ENCODE measurements around the gene NCR1.
A peak's percentile ranks its signal among the peaks of the same experiment; 100 is the strongest.
"Not testable (repeated sequence)": the region's sequence is repeated elsewhere in the genome, so short reads cannot be mapped to it uniquely, and the experiment has no call there.

The NCR1 gene

DNA sequence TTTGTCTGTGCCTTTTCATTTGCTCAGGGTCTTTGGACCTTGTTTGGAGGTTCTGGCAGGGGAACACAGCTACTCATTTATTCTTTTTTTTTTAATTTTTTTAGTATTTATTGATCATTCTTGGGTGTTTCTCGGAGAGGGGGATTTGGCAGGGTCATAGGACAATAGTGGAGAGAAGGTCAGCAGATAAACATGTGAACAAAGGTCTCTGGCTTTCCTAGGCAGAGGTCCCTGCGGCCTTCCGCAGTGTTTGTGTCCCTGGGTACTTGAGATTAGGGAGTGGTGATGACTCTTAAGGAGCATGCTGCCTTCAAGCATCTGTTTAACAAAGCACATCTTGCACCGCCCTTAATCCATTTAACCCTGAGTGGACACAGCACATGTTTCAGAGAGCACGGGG lies 2.0 kb downstream of the NCR1 start:
- not testable (repeated sequence) for DNase-seq (ENCODE audit: low spot score)

- peak; percentile 11 for DNase-seq (ENCODE audit: low spot score)
Observed at GRCh38 chr19:54916822-54917221, 10.9 kb downstream of the NCR1 start.

DNA sequence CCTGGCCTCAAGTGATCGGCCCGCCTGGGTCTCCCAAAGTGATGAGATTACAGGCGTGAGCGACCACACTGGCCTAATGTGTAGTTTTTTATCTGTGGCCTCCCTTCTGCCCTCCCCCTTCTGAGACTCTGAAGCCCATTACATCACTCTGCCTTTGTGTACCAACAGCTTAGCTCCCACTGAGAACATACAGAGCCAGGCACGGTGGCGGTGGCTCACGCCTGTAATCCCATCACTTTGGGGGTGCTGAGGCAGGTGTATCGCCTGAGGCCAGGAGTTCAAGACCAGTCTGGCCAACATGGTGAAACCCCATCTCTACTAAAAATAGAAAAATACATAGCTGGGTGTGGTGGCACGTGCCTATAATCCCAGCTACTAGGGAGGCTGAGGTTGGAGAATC lies 12.6 kb downstream of the NCR1 start:
- no peak for DNase-seq (ENCODE audit: low spot score)

GRCh38 chr19:54919646-54920563 lies 14.0 kb downstream of the NCR1 start:
- DNase-seq (ENCODE audit: low spot score): not testable (repeated sequence)

- DNase-seq (ENCODE audit: low spot score): no peak
Observed at GRCh38 chr19:54921082-54921481, 15.1 kb downstream of the NCR1 start.

- no peak for DNase-seq (ENCODE audit: low spot score)
Observed at GRCh38 chr19:54923276-54923675, 17.3 kb downstream of the NCR1 start.

GRCh38 chr19:54928299-54928698 lies 22.4 kb downstream of the NCR1 start:
- no peak for DNase-seq (ENCODE audit: low spot score)

- no peak for DNase-seq (ENCODE audit: low spot score)
Observed at GRCh38 chr19:54937926-54938325, 32.0 kb downstream of the NCR1 start.

DNA sequence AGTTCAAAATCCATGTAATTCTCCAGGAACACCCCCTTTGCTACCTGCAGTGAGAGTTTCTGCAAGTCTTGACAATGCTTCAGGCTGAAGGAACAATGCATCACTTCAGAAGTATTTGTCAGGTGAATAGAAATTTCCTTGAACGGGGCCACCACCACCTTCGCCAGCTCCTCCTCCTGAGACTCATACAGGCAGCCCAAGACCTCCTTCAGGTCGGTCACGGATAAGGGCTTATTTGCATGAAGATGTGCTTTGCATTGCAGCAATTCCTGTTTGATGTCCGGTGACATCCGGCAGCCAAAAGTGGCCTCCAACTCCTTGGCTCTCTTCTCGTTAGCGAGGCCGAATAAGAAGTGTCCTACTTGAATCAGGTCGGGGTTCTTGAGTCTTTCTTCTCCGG lies 33.0 kb downstream of the NCR1 start:
- no peak for DNase-seq (ENCODE audit: low spot score)

- DNase-seq (ENCODE audit: low spot score): not testable (repeated sequence)
Observed at GRCh38 chr19:54939538-54939937, 33.6 kb downstream of the NCR1 start.

GRCh38 chr19:54943772-54944361 lies 37.9 kb downstream of the NCR1 start:
- not testable (repeated sequence) for DNase-seq (ENCODE audit: low spot score)

DNA sequence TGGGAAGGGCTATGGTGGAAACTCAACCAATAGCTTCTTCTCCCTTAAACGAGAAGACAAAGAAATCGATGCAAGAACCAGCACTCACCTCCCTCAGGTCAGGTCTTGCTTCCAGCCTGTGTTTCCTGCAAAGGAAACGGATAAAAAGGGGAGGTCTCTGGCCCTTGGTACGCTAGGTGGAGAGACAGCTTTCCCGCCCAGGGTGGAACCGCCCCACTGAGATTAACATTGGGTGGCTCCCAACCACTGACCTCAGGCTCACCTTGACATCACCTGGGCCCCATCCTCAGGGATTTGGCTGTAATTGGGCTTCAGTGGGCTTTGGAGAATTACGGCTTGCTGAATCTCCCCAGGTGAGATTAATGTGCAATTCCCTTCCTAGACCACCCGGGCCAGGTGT lies 41.4 kb downstream of the NCR1 start, which contains the start of gene NLRP7:
Gene NLRP7 (minus strand): TSS at position 150 of the 400 bp plus-strand sequence.
- DNase-seq (ENCODE audit: low spot score): no peak

DNA sequence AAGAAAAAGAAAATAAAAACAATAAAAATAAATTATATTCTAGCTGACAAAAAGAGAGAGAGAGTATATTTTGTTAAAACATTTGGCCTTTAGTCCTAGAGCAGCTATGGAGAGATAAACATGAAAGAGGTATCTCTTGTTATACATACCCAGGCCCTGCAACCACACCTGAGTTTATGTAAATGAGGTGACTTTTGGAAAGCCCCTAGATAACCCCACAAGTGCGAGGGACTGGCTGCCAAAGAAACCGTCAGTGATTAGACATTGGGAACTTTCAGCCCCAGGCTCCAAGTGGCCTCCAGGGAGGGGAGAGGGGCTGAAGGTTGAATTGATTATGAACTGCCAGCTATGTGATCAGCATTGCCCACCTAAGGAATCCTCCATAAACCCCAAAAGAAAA lies 43.5 kb downstream of the NCR1 start:
- DNase-seq (ENCODE audit: low spot score): no peak

DNA sequence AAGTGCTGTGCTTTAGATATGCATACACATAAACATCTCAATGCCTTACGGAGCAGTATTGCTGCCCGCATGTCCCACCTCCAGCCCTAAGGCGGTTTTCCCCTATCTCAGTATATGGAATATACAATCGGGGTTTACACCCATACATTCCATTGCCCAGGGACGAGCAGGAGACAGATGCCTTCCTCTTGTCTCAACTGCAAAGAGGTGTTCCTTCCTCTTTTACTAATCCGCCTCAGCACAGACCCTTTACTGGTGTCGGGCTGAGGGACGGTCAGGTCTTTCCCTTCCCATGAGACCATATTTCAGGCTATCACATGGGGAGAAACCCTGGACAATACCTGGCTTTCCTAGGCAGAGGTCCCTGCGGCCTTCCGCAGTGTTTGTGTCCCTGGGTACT lies 44.6 kb downstream of the NCR1 start:
- DNase-seq (ENCODE audit: low spot score): not testable (repeated sequence)

DNA sequence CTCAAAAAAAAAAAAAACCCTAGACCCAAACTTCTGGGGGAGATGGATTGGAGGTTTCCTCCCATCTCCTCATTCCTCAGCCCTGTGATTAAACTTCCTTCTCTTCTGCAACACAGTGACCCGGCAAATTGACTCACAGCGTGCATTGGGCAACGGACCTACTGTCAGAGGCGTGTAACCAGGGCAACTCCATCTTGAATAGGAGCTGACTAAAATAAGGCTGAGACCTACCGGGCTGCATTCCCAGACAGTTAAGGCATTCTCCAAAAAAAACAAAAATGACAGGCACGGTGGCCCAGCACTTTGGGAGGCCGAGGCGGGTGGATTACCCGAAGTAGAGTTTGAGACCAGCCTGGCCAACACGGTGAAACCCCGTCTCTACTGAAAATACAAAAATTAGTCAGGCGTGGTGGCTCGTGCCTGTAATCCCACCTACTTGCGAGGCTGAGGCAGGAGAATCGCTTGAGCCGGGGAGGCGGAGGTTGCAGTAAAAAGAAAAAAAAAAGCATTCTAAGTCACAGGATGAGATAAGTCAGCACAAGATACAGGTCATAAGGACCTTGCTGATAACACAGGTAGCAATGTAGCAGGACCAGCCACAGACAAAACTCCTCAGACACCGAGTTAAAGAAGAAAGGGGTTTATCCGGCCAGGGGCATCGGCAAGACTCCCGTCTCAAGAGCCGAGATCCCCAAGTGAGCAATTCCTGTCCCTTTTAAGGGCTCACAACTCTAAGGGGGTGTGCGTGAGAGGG lies 46.8 kb downstream of the NCR1 start:
- DNase-seq (ENCODE audit: low spot score): no peak

GRCh38 chr19:54953345-54953713 lies 47.4 kb downstream of the NCR1 start:
- not testable (repeated sequence) for DNase-seq (ENCODE audit: low spot score)

- DNase-seq (ENCODE audit: low spot score): no peak
Observed at GRCh38 chr19:54955376-54955775, 49.4 kb downstream of the NCR1 start.

GRCh38 chr19:54959840-54960239 lies 53.9 kb downstream of the NCR1 start:
- no peak for DNase-seq (ENCODE audit: low spot score)

Data from pons (tissue), 1 donor.